Stomach (tissue), 4 donors: ENCODE data around the gene PATL1.

Source experiments
- CTCF ChIP-seq, 7 experiments: fragments of 450-650 bp in 4 of 7; fragments of 200-600 bp in 3 of 7; sonication (generic) in 3 of 7; IDR thresholded peaks; one replicate each; pipeline ENCODE4 v1.5.1; 2016 to 2019; ENCODE audit warnings: antibody characterized with exemption in 7 of 7, control low read depth in 2 of 7, mild to moderate bottlenecking in 1 of 7
- EP300 ChIP-seq: sonication (generic); formaldehyde crosslinking; IDR thresholded peaks from one replicate; pipeline ENCODE4 v1.6.1; 2017; ENCODE audit warnings: antibody characterized with exemption
- POLR2A ChIP-seq, 4 donors: fragments of 450-650 bp; IDR thresholded peaks; one replicate each; pipeline ENCODE4 v1.6.1; 2016; ENCODE audit warnings: antibody characterized with exemption in 4 of 4, control low read depth in 2 of 4, mild to moderate bottlenecking in 1 of 4, moderate library complexity in 1 of 4
- POLR2AphosphoS5 ChIP-seq, 3 donors: sonication (generic); formaldehyde crosslinking; IDR thresholded peaks; one replicate each; pipeline ENCODE4 v1.6.1; 2016; ENCODE audit warnings: antibody characterized with exemption in 3 of 3

GRCh38 chr11:59630493-59630892 lies 38.3 kb downstream of the PATL1 start:
- TF ChIP-seq CTCF (IDR thresholded peaks at IDR 0.05) (no peak), POLR2A (IDR thresholded peaks at IDR 0.05) (no peak), POLR2AphosphoS5 (IDR thresholded peaks at IDR 0.05) (no peak), EP300 (no peak)
